Measurements from ENCODE around the gene NRXN3.

NRXN3 gene

GRCh38 chr14:79468486-79468885 lies 1298.3 kb downstream of the NRXN3 start:
- 95 to 96% methylated on average over 3 of the region's 3 CpGs for WGBS, 2 experiments
- no peaks in the 10 kb centered on the region for H3K9me3 ChIP-seq (ENCODE audit: control insufficient read depth, low read length)
- no peaks in the 10 kb centered on the region for H3K36me3 ChIP-seq (ENCODE audit: control insufficient read depth, insufficient read depth, low read length)
- no peak overlapping the region for H3K27ac ChIP-seq (ENCODE audit: insufficient read depth, low read depth, low read length, poor library complexity, severe bottlenecking)
- no peak overlapping the region for H3K4me3 ChIP-seq (ENCODE audit: insufficient read depth, low read depth, low read length)
- H3K27me3 ChIP-seq (ENCODE audit: control insufficient read depth, insufficient read depth, low read length, poor library complexity, severe bottlenecking): no peaks in the 10 kb centered on the region
- H3K4me1 ChIP-seq (ENCODE audit: control insufficient read depth, insufficient read depth, low read length): peaks cover 15% of the 10 kb centered on the region

DNA sequence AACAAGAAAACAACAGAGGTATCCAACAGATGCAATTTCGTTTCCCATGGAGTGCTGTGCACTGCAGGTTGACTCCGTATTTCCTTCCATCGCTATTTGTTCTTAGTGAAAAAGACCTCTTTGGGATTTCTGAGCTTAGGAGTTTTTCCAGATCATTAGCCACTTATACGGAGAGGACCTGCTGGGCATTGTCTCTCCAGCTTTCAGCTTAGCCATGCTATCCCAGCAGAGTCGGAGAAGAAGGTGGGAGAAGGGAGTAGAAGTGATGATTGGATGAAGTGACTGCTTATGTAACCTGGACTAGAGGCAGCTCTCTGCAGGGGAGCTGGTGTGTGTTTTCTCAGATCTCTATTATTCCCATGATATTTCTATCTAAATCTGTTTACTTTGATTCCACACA lies 1303.5 kb downstream of the NRXN3 start:
- 30 to 43% methylated on average over 5 of the region's 5 CpGs for WGBS, 2 experiments
- no peaks in the 10 kb centered on the region for H3K9me3 ChIP-seq (ENCODE audit: control insufficient read depth, low read length)
- H3K27ac ChIP-seq (ENCODE audit: insufficient read depth, low read depth, low read length, poor library complexity, severe bottlenecking): peak overlapping the region; percentile 11
- H3K27me3 ChIP-seq (ENCODE audit: control insufficient read depth, insufficient read depth, low read length, poor library complexity, severe bottlenecking): no peaks in the 10 kb centered on the region
- no peaks in the 10 kb centered on the region for H3K36me3 ChIP-seq (ENCODE audit: control insufficient read depth, insufficient read depth, low read length)
- H3K4me3 ChIP-seq (ENCODE audit: insufficient read depth, low read depth, low read length): no peak overlapping the region
- peaks cover 21% of the 10 kb centered on the region for H3K4me1 ChIP-seq (ENCODE audit: control insufficient read depth, insufficient read depth, low read length)

- no peak overlapping the region for H3K4me3 ChIP-seq (ENCODE audit: insufficient read depth, low read depth, low read length)
- H3K27ac ChIP-seq (ENCODE audit: insufficient read depth, low read depth, low read length, poor library complexity, severe bottlenecking): no peak overlapping the region
- no peaks in the 10 kb centered on the region for H3K27me3 ChIP-seq (ENCODE audit: control insufficient read depth, insufficient read depth, low read length, poor library complexity, severe bottlenecking)
- WGBS, 2 experiments: 87 to 88% methylated on average over 6 of the region's 6 CpGs
- peaks cover 21% of the 10 kb centered on the region for H3K4me1 ChIP-seq (ENCODE audit: control insufficient read depth, insufficient read depth, low read length)
- no peaks in the 10 kb centered on the region for H3K9me3 ChIP-seq (ENCODE audit: control insufficient read depth, low read length)
- H3K36me3 ChIP-seq (ENCODE audit: control insufficient read depth, insufficient read depth, low read length): no peaks in the 10 kb centered on the region
Measured at GRCh38 chr14:79475887-79476532, 1305.8 kb downstream of the NRXN3 start.

GRCh38 chr14:79476552-79476951 lies 1306.4 kb downstream of the NRXN3 start:
- peaks cover 21% of the 10 kb centered on the region for H3K4me1 ChIP-seq (ENCODE audit: control insufficient read depth, insufficient read depth, low read length)
- H3K4me3 ChIP-seq (ENCODE audit: insufficient read depth, low read depth, low read length): no peak overlapping the region
- no peaks in the 10 kb centered on the region for H3K36me3 ChIP-seq (ENCODE audit: control insufficient read depth, insufficient read depth, low read length)
- no peak overlapping the region for H3K27ac ChIP-seq (ENCODE audit: insufficient read depth, low read depth, low read length, poor library complexity, severe bottlenecking)
- H3K9me3 ChIP-seq (ENCODE audit: control insufficient read depth, low read length): no peaks in the 10 kb centered on the region
- 94 to 98% methylated on average over 2 of the region's 2 CpGs for WGBS, 2 experiments
- H3K27me3 ChIP-seq (ENCODE audit: control insufficient read depth, insufficient read depth, low read length, poor library complexity, severe bottlenecking): no peaks in the 10 kb centered on the region

- WGBS, 2 experiments: 83 to 100% methylated on average over 3 to 5 of the region's 5 CpGs
Measured at GRCh38 chr14:79480212-79480611, 1310.0 kb downstream of the NRXN3 start.

GRCh38 chr14:79482825-79483224 lies 1312.7 kb downstream of the NRXN3 start:
- 100% methylated on average over 1 of the region's 1 CpG for WGBS, 2 experiments
- no peaks in the 10 kb centered on the region for H3K27me3 ChIP-seq (ENCODE audit: control insufficient read depth, insufficient read depth, low read length, poor library complexity, severe bottlenecking)

More at GRCh38 chr14:79480212-79480611, 1310.0 kb downstream of the NRXN3 start:
- Histone ChIP-seq H3K27ac (ENCODE audit: insufficient read depth, low read depth, low read length, poor library complexity, severe bottlenecking) (no peak overlapping the region), H3K27me3 (ENCODE audit: control insufficient read depth, insufficient read depth, low read length, poor library complexity, severe bottlenecking) (no peaks in the 10 kb centered on the region), H3K9me3 (ENCODE audit: control insufficient read depth, low read length) (no peaks in the 10 kb centered on the region), H3K36me3 (ENCODE audit: control insufficient read depth, insufficient read depth, low read length) (no peaks in the 10 kb centered on the region), H3K4me3 (ENCODE audit: insufficient read depth, low read depth, low read length) (no peak overlapping the region), H3K4me1 (ENCODE audit: control insufficient read depth, insufficient read depth, low read length) (no peaks in the 10 kb centered on the region)

DNA sequence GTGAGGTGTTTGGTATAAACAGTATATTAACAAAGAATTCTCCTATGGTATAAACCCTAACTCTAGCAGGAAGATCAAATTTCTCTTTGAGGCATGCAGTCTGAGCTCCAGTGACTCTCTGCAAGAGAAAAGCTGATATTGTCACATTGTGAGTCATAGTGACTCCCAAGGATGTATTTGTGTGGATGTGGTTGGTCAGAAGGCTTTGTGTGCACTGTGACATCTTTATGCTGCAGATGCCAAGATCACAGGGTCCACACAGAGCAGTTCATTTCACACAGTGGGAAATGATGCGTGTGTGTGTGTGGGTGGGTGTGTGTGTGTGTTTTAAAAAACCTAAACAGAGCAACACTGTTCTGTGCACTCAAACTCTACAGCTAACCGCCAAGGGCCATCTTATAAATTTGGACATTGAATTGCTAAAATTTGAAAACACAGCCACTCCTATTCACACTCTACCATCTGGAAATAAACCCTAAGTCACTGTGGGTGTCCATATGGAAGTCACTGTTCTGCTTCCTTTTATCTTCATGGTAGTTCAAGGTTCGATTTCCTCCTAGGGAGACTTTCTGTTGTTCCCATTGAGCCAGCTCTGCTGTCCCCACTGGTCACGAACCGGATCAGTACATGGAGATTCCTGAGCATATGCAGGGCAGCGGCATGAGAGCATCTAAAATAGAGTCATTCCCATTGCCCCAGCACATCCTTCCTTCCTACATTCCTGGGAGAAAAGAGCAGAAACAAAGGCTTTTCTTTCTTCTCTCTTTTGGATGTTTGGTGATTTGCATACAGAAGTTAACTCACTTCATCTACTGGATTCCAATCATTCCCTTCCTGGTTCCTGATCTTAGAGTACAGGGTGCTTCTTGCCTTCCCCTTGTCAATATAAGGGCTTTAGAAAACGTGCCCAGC lies 1313.6 kb downstream of the NRXN3 start:
- Histone ChIP-seq H3K27ac (ENCODE audit: insufficient read depth, low read depth, low read length, poor library complexity, severe bottlenecking) (peak overlapping the region; percentile 2), H3K9me3 (ENCODE audit: control insufficient read depth, low read length) (no peaks in the 10 kb centered on the region), H3K27me3 (ENCODE audit: control insufficient read depth, insufficient read depth, low read length, poor library complexity, severe bottlenecking) (no peaks in the 10 kb centered on the region), H3K4me1 (ENCODE audit: control insufficient read depth, insufficient read depth, low read length) (no peaks in the 10 kb centered on the region), H3K36me3 (ENCODE audit: control insufficient read depth, insufficient read depth, low read length) (no peaks in the 10 kb centered on the region), H3K4me3 (ENCODE audit: insufficient read depth, low read depth, low read length) (no peak overlapping the region)
- WGBS, 2 experiments: 64 to 76% methylated on average over 6 to 7 of the region's 7 CpGs

More at GRCh38 chr14:79482825-79483224, 1312.7 kb downstream of the NRXN3 start:
- H3K4me3 ChIP-seq (ENCODE audit: insufficient read depth, low read depth, low read length): no peak overlapping the region
- no peaks in the 10 kb centered on the region for H3K36me3 ChIP-seq (ENCODE audit: control insufficient read depth, insufficient read depth, low read length)
- no peak overlapping the region for H3K27ac ChIP-seq (ENCODE audit: insufficient read depth, low read depth, low read length, poor library complexity, severe bottlenecking)
- no peaks in the 10 kb centered on the region for H3K4me1 ChIP-seq (ENCODE audit: control insufficient read depth, insufficient read depth, low read length)
- no peaks in the 10 kb centered on the region for H3K9me3 ChIP-seq (ENCODE audit: control insufficient read depth, low read length)

DNA sequence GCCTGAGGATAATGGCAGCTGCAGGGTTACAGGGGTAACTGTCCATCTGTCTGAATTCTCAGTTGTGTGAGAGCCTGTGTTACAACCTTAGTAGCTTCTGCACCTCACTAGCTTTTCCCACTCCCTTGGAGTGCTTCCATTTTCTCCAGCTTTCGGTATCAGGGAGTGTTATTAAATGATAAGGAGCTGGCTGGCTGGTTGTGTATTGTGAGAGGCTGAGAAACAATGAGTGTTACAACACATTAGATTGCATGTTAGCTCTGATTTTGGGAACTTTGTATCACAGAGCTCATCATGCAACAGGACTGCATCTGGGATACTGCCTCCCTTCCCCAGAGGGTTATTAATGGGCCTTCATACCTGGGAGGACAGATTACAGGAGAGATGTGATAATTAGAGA lies 1317.5 kb downstream of the NRXN3 start:
- WGBS, 2 experiments: 94% methylated on average over 1 of the region's 1 CpG; no CpG with 5 or more reads in 1 of the 2 experiments
- no peaks in the 10 kb centered on the region for H3K4me1 ChIP-seq (ENCODE audit: control insufficient read depth, insufficient read depth, low read length)
- H3K4me3 ChIP-seq (ENCODE audit: insufficient read depth, low read depth, low read length): no peak overlapping the region
- H3K27ac ChIP-seq (ENCODE audit: insufficient read depth, low read depth, low read length, poor library complexity, severe bottlenecking): no peak overlapping the region
- H3K9me3 ChIP-seq (ENCODE audit: control insufficient read depth, low read length): no peaks in the 10 kb centered on the region
- H3K36me3 ChIP-seq (ENCODE audit: control insufficient read depth, insufficient read depth, low read length): no peaks in the 10 kb centered on the region
- H3K27me3 ChIP-seq (ENCODE audit: control insufficient read depth, insufficient read depth, low read length, poor library complexity, severe bottlenecking): no peaks in the 10 kb centered on the region

- H3K27me3 ChIP-seq (ENCODE audit: control insufficient read depth, insufficient read depth, low read length, poor library complexity, severe bottlenecking): no peaks in the 10 kb centered on the region
- WGBS, 2 experiments: 94 to 100% methylated on average over 1 of the region's 1 CpG
- H3K36me3 ChIP-seq (ENCODE audit: control insufficient read depth, insufficient read depth, low read length): no peaks in the 10 kb centered on the region
- no peak overlapping the region for H3K4me3 ChIP-seq (ENCODE audit: insufficient read depth, low read depth, low read length)
- no peaks in the 10 kb centered on the region for H3K4me1 ChIP-seq (ENCODE audit: control insufficient read depth, insufficient read depth, low read length)
- H3K27ac ChIP-seq (ENCODE audit: insufficient read depth, low read depth, low read length, poor library complexity, severe bottlenecking): no peak overlapping the region
- H3K9me3 ChIP-seq (ENCODE audit: control insufficient read depth, low read length): no peaks in the 10 kb centered on the region
Measured at GRCh38 chr14:79491161-79491560, 1321.0 kb downstream of the NRXN3 start.

- WGBS, 2 experiments: 76 to 77% methylated on average over 1 to 3 of the region's 3 CpGs
- no peaks in the 10 kb centered on the region for H3K9me3 ChIP-seq (ENCODE audit: control insufficient read depth, low read length)
- no peaks in the 10 kb centered on the region for H3K36me3 ChIP-seq (ENCODE audit: control insufficient read depth, insufficient read depth, low read length)
- H3K27me3 ChIP-seq (ENCODE audit: control insufficient read depth, insufficient read depth, low read length, poor library complexity, severe bottlenecking): no peaks in the 10 kb centered on the region
- H3K4me3 ChIP-seq (ENCODE audit: insufficient read depth, low read depth, low read length): no peak overlapping the region
- H3K4me1 ChIP-seq (ENCODE audit: control insufficient read depth, insufficient read depth, low read length): no peaks in the 10 kb centered on the region
- H3K27ac ChIP-seq (ENCODE audit: insufficient read depth, low read depth, low read length, poor library complexity, severe bottlenecking): no peak overlapping the region
Measured at GRCh38 chr14:79493081-79493645, 1323.0 kb downstream of the NRXN3 start.
